Adipocyte (in vitro differentiated cells): Measurements from ENCODE around the gene EFNA1.
"Not testable (repeated sequence)": the region's sequence is repeated elsewhere in the genome, so short reads cannot be mapped to it uniquely, and the experiment has no call there.

Source experiments
- DNase-seq: peaks from one replicate; pipeline ENCODE4 v3.0.0-alpha.2; 2015; ENCODE audit warnings: low read depth
- H3K27me3 ChIP-seq: replicated peaks from 2 replicates; pipeline ENCODE4 v1.7.0; 2013; ENCODE audit warnings: mild to moderate bottlenecking, low read length, moderate library complexity; ENCODE audit not compliant: control insufficient read depth, insufficient read depth
- H3K36me3 ChIP-seq: 2 replicates; pipeline ENCODE4 v1.7.0; 2013; ENCODE audit warnings: low read length, mild to moderate bottlenecking, moderate library complexity; ENCODE audit not compliant: control insufficient read depth, insufficient read depth, severe bottlenecking
- H3K4me1 ChIP-seq: 2 replicates; pipeline ENCODE4 v1.7.0; 2013; ENCODE audit warnings: mild to moderate bottlenecking, low read length, moderate library complexity; ENCODE audit not compliant: control insufficient read depth, insufficient read depth
- H3K4me3 ChIP-seq: 2 replicates; pipeline ENCODE4 v1.7.0; 2013; ENCODE audit warnings: mild to moderate bottlenecking, low read length, moderate library complexity
- H3K9ac ChIP-seq: 2 replicates; pipeline ENCODE4 v1.7.0; 2013; ENCODE audit warnings: mild to moderate bottlenecking, low read length, moderate library complexity
- H3K9me3 ChIP-seq: 2 replicates; pipeline ENCODE4 v1.7.0; 2013; ENCODE audit warnings: mild to moderate bottlenecking, low read length, moderate library complexity; ENCODE audit not compliant: control insufficient read depth

The EFNA1 gene

DNA sequence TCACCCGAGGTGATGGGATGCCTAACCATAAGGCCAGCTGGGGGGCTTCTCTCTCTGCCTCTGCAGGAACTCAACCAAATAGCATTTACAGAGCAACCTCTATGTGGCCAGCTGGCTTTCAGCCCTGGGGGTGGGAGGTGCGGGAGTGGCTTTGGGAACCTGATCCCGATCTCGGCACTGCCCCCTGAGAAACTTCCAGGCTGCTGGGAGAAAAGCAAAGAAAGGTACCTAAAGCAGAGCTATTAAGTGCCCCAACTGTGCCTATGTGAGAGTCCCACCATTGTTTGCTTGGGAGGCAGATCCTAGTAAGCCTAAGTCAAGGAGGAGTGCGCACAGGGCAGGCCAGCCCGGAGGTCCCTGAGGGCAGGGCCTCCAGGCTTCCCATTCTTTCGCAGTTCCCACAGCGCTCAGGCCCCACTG lies 38.4 kb downstream of the EFNA1 start:
- H3K9me3 ChIP-seq, result no peaks in the 10 kb centered on the region
- no peak for DNase-seq
- peaks cover 5% of the 10 kb centered on the region for H3K4me1 ChIP-seq
- peaks cover 23% of the 10 kb centered on the region for H3K36me3 ChIP-seq
- H3K27me3 ChIP-seq, result peaks cover 8% of the 10 kb centered on the region
- no peak overlapping the region for H3K4me3 ChIP-seq
- no peak overlapping the region for H3K9ac ChIP-seq

DNA sequence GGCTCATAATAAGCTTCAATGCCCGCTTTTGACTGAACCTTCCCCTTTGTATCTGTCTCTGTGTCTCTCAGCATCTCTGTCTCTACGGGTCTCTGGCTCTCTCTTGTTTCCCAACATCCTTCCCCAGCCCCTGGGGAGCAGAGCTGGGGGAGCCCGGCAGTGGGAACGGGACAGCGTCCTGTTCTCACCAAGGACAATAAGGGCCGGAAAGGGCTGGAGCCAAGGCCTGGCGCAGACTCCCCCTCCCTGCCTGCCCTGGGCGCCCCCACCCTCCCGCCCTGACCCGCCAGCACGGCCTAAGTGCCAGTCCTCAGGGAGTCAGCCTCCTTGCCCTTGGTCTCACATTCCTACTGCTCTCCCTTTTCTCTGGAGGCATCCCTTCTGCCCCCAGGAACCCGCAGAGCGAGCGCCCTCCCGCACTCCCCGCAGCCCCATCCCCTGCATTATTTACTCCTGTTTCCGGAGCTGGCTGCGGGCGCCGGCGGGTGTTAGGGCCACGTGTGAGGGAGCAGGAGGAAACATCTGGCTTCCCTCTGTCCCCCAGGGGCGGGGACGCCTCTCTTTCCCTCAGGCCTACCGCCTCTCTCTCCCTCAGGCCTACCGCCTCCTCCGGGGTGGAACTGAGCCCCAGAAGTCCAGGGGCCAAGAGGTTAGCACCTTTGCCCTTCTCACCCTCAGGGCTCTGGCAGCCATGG lies 38.9 kb downstream of the EFNA1 start:
- H3K27me3 ChIP-seq, result peaks cover 8% of the 10 kb centered on the region
- DNase-seq, result no peak
- no peak overlapping the region for H3K4me3 ChIP-seq
- no peaks in the 10 kb centered on the region for H3K9me3 ChIP-seq
- H3K36me3 ChIP-seq, result peaks cover 23% of the 10 kb centered on the region
- no peak overlapping the region for H3K9ac ChIP-seq
- peaks cover 8% of the 10 kb centered on the region for H3K4me1 ChIP-seq

DNA sequence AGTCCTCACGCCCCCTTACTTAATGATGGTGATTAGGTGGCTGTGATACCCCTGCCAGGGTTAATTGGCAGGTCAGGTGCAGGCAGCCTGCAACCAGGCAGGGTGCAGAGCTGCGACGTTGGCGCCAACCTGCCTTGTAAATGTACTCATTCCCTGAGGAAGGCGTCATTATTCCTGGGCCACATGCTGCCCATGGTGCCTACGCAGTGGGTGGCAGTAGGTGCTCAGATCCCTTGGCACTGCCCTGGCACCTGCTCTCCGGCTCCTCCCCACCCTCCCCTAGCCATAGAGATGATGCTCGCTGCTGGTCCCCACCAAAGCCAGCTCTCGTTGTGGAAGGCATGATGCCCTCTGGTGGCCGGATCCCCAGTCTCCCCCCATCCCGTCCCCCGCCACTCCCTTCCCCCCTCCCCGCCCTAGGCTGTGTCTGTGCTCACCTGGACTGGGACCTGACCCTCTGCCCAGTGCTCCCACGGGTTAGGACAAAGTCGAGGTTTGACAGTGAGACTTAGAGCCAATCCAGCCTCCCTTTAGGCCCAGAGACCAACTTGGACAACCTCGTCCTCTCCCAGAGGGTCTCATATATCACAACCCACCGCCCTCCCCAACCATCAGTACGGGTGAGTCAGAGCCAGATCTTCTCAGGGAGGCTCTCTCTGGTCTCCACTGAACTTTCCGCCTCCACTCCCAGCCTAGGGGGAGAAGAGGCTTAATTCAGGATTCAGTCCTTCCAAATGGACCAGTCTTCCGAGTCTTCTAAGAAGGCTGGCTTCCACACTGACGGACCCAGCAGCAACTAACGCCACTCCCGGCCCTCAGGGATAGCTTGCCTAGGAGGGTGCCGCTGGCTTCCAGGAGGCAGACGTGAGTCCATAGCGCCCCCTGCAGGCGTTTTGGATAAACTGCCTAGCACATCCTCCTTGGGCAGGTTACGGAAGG lies 39.8 kb downstream of the EFNA1 start:
- H3K9ac ChIP-seq, result no peak overlapping the region
- DNase-seq, result peak; percentile 94
- H3K9me3 ChIP-seq, result no peaks in the 10 kb centered on the region
- H3K4me3 ChIP-seq, result no peak overlapping the region
- peaks cover 23% of the 10 kb centered on the region for H3K36me3 ChIP-seq
- peaks cover 8% of the 10 kb centered on the region for H3K27me3 ChIP-seq
- peaks cover 16% of the 10 kb centered on the region for H3K4me1 ChIP-seq

DNA sequence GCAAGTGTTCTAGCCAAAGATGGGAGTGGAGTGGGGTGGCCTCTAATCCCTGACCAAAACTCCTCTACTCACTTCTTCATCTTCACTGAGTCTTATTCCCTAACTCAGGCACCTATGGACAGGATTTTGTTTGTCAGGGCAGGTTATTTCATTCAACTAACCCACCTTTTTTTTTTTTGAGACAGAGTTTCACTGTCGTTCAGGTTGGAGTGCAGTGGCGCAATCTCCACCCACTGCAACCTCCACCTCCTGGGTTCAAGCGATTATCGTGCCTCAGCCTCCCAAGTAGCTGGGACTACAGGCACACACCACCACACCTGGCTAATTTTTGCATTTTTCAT lies 40.4 kb downstream of the EFNA1 start:
- not testable (repeated sequence) for H3K9me3 ChIP-seq, H3K27me3 ChIP-seq, DNase-seq, H3K4me3 ChIP-seq, H3K9ac ChIP-seq
- peaks cover 23% of the 10 kb centered on the region for H3K36me3 ChIP-seq
- H3K4me1 ChIP-seq, result peaks cover 17% of the 10 kb centered on the region

DNA sequence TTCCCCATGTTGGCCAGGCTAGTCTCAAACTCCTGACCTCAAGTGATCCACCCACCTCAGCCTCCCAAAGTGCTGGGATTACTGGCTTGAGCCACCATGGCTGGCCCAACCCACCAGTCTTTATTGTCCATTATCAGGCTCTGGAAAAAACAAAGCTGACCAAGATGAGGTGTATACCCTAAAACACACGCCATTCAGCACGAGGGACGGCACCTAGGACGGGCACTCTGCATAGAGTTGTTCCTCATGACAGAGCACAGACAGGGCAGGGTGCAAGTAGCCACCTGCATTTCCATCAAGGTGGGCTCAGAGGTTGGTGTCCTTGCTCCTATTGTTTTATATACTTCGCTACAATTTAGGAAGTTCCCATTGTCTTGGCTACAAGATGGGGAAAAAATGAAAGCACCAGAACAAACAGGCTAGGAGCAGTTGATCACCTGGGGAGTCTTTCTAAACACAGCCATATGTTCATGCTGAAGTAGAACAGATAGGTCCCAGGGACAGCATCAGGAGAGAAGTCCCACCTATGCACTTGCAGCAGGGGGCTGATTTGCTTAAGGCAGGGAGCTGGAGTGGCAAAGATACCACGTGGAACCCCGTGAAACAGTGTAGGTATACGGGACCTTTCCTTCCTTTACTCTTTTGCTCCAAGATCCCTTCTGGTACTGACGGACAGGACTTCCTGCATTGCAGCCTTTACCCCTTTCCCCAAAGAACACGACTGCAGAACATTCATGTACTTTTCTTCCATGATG lies 41.0 kb downstream of the EFNA1 start:
- H3K27me3 ChIP-seq, result peaks cover 8% of the 10 kb centered on the region
- H3K4me3 ChIP-seq, result no peak overlapping the region

DNA sequence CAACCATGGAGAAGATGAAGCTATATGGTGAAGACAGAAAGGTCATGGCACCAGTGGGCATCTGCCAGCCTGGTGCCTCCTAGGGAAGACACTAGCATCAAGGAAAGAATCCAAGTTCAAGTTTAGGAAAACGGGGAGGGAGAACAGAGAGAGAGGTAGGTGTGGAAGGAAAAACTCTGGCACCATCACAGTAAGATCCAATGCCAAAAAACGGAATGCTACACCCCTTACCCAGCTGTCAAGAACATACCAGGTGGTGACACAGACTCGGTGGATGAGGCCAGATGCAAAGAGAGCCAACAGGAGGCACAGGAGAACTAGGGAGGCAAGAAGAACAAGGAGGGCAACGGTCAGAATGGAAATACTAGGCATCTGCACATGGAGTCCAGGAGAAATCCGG lies 41.9 kb downstream of the EFNA1 start:
- Histone ChIP-seq H3K36me3 (peaks cover 23% of the 10 kb centered on the region), H3K4me3 (no peak overlapping the region), H3K27me3 (peaks cover 8% of the 10 kb centered on the region), H3K4me1 (peaks cover 22% of the 10 kb centered on the region), H3K9ac (no peak overlapping the region), H3K9me3 (no peaks in the 10 kb centered on the region)
- no peak for DNase-seq

More for the DNA sequence above, 41.0 kb downstream of the EFNA1 start:
- peaks cover 21% of the 10 kb centered on the region for H3K4me1 ChIP-seq
- no peaks in the 10 kb centered on the region for H3K9me3 ChIP-seq
- no peak for DNase-seq
- H3K36me3 ChIP-seq, result peaks cover 23% of the 10 kb centered on the region
- H3K9ac ChIP-seq, result no peak overlapping the region

DNA sequence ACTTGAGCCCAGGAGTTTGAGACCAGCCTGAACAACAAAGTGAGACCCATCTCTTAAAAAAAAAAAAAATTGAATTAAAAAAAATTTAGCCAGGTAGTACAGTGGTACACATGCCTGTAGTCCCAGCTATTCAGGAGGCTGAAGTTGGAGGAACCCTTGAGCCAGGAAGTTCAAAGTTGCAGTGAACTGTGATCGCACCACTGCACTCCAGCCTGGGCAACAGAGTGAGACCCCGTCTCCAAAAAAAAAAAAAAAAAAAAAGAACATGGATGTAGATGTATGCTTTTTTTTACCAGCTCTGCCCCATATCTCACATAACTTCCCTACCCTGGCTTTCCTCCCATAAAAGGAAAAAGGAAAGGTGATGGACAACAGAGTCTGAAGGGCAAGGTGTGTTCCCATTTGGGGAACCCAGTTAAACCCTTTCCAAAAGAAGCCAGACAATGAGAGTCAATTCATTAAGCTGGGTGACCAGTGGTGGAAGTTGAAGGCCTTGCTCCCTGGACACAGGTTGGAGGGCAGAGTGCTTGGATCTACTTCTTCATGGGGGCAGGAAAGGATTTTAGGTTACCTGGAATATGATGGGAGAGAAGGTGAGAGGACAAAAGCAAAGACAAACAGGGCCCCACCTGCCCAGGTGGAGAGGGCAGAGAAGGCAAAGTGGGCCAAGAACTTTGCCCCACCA lies 42.6 kb downstream of the EFNA1 start:
- Histone ChIP-seq H3K9ac (no peak overlapping the region), H3K27me3 (peaks cover 8% of the 10 kb centered on the region), H3K4me3 (no peak overlapping the region), H3K36me3 (peaks cover 23% of the 10 kb centered on the region), H3K9me3 (no peaks in the 10 kb centered on the region), H3K4me1 (peaks cover 22% of the 10 kb centered on the region)
- no peak for DNase-seq

DNA sequence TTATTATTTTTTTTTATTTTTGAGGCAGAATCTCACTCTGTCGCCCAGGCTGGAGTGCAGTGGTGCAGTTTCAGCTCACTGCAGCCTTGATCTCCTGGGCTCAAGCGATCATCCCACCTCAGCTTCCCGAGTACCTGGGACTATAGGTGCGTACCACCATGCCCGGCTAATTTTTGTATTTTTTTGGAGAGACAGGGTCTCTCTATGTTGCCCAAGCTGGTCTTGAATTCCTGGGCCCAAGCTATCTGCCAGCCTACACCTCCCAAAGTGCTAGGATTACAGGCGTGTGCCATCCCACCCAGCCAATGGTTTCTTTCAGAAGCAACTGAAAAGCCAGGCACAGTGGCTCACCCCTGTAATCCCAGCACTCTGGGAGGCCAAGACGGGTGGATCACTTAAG lies 43.1 kb downstream of the EFNA1 start:
- H3K4me1 ChIP-seq, result peaks cover 22% of the 10 kb centered on the region
- no peak overlapping the region for H3K4me3 ChIP-seq
- peaks cover 23% of the 10 kb centered on the region for H3K36me3 ChIP-seq
- no peak overlapping the region for H3K9ac ChIP-seq
- H3K9me3 ChIP-seq, result no peaks in the 10 kb centered on the region
- H3K27me3 ChIP-seq, result peaks cover 6% of the 10 kb centered on the region
- no peak for DNase-seq

DNA sequence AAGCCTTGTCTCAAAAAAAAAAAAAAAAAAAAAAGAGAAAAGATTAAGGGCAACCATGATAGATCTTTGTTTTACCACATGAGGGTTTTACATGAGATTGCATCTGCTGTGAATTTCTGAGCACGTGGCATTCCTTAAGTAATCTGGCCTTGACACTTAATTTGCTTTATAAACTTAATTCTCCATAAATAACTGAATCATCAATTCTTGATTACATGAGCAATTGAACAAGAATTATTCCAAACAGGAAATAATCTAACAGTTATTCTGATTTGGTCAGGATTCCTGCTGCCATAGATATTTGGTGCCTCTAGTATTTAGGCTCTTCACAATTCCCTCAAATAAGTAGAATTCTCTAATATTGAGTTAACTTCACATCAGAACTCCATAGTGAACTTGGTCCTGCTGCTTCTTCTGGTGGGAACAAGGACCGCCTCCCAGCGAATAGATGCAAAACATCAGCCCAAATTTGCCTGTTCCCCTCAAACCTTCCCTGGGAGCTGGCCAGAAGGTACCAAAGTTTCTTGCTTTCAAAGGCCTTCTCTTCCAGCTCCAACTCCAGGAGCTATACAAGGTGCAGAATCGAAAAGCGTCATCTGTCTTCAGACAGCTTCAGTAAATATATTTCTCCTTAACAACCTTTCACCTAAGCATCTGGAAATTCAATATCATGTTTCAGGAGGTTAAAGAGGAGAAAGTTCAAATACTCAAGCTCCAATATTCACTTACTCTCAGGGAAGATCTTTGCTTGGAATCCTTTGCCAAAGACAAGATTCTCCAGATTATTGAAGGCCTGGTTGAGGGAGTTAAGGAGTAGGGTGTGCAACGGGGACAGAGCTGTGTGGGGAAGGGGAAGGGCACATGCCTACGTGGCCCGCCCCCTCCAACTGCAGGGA lies 44.4 kb downstream of the EFNA1 start:
- no peak for DNase-seq
- Histone ChIP-seq H3K27me3 (no peaks in the 10 kb centered on the region), H3K4me3 (peak overlapping the region; percentile 96), H3K9ac (peak overlapping the region; percentile 96), H3K4me1 (peaks cover 22% of the 10 kb centered on the region), H3K36me3 (peaks cover 23% of the 10 kb centered on the region), H3K9me3 (no peaks in the 10 kb centered on the region)
